Measurements from ENCODE around the gene ANKRD60. TPM values are rescaled to one million over a fixed set of nuclear protein-coding genes. Genes with fewer than 3 reads are reported as not detected.

ANKRD60 gene
- total and polyA plus RNA-seq, 2 donors (not counting 1 experiment from before 2014, with no cell fraction given): 0.27 TPM; not detected in 1

- intact Hi-C loops (cut with micrococcal nuclease): no loop called here
- WGBS (ENCODE audit: insufficient coverage): 69% methylated on average over 3 of the region's 8 CpGs
- ChIA-PET POLR2A (no interaction called here), CTCF (interaction anchor here (1.0 kb wide), 1 partner anchor 17 kb away, joined by 3 read pairs; no protein-coding TSS in a partner anchor)
- Mint-ChIP-seq H3K4me3 (no peak overlapping the region), H3K4me1 (no peaks in the 10 kb centered on the region), H3K27me3 (no peaks in the 10 kb centered on the region), H3K27ac (no peak overlapping the region), H3K9me3 (ENCODE audit: insufficient read depth) (no peaks in the 10 kb centered on the region)
- Histone ChIP-seq H3K36me3 (replicated peaks in 1 of 2; ENCODE audit: control extremely low read depth in 1 of 2, control insufficient read depth in 1 of 2, extremely low read depth in 1 of 2, insufficient read depth in 2 of 2, low read length in 1 of 2) (peaks cover 18 to 45% of the 10 kb centered on the region in 2 experiments), H3K9me3 (ENCODE audit: control extremely low read depth in 1 of 3, control insufficient read depth in 2 of 3, insufficient read depth in 1 of 3, low read length in 2 of 3) (no peaks in the 10 kb centered on the region), H3K4me1 (ENCODE audit: control insufficient read depth in 2 of 2, insufficient read depth in 2 of 2, low read length in 2 of 2) (no peaks in the 10 kb centered on the region), H2AFZ (ENCODE audit: insufficient read depth, low read depth, low read length, poor library complexity, severe bottlenecking) (no peak overlapping the region), H3K4me2 (replicated peaks; ENCODE audit: low read depth, low read length, poor library complexity, severe bottlenecking) (no peak overlapping the region), H4K20me1 (ENCODE audit: control insufficient read depth, insufficient read depth, low read length, poor library complexity, severe bottlenecking) (peaks cover 6% of the 10 kb centered on the region), H3K27ac (ENCODE audit: low read length in 2 of 2) (no peak overlapping the region), H3K27me3 (replicated peaks in 1 of 4; ENCODE audit: control extremely low read depth in 1 of 4, control insufficient read depth in 3 of 4, insufficient read depth in 4 of 4, low read length in 3 of 4) (no peaks in the 10 kb centered on the region), H3K79me2 (ENCODE audit: control insufficient read depth, insufficient read depth, low read length) (peaks cover 6% of the 10 kb centered on the region), H3K9ac (ENCODE audit: low read length) (no peak overlapping the region), H3K4me3 (ENCODE audit: control extremely low read depth in 1 of 5, extremely low read depth in 1 of 5, insufficient read depth in 1 of 5, low read depth in 2 of 5, low read length in 4 of 5) (no peak overlapping the region)
- DNase-seq: no peak
- TF ChIP-seq CTCF (IDR thresholded peaks at IDR 0.05) (no peak), EZH2 (IDR thresholded peaks at IDR 0.05; ENCODE audit: borderline replicate concordance, insufficient read depth, low read depth, low read length, poor library complexity, severe bottlenecking) (no peak)
- ATAC-seq (ENCODE audit: low read depth): no peak
Observed at GRCh38 chr20:58251348-58251978, 23.0 kb upstream of the ANKRD60 start.

- Histone ChIP-seq H4K20me1 (ENCODE audit: control insufficient read depth, insufficient read depth, low read length, poor library complexity, severe bottlenecking) (peaks cover 6% of the 10 kb centered on the region), H3K27ac (ENCODE audit: low read length in 2 of 2) (no peak overlapping the region), H3K9me3 (ENCODE audit: control extremely low read depth in 1 of 3, control insufficient read depth in 2 of 3, insufficient read depth in 1 of 3, low read length in 2 of 3) (no peaks in the 10 kb centered on the region), H3K4me1 (ENCODE audit: control insufficient read depth in 2 of 2, insufficient read depth in 2 of 2, low read length in 2 of 2) (no peaks in the 10 kb centered on the region), H3K4me3 (ENCODE audit: control extremely low read depth in 1 of 5, extremely low read depth in 1 of 5, insufficient read depth in 1 of 5, low read depth in 2 of 5, low read length in 4 of 5) (no peak overlapping the region), H3K79me2 (ENCODE audit: control insufficient read depth, insufficient read depth, low read length) (no peaks in the 10 kb centered on the region), H3K27me3 (replicated peaks in 1 of 4; ENCODE audit: control extremely low read depth in 1 of 4, control insufficient read depth in 3 of 4, insufficient read depth in 4 of 4, low read length in 3 of 4) (no peaks in the 10 kb centered on the region), H2AFZ (ENCODE audit: insufficient read depth, low read depth, low read length, poor library complexity, severe bottlenecking) (no peak overlapping the region), H3K4me2 (replicated peaks; ENCODE audit: low read depth, low read length, poor library complexity, severe bottlenecking) (no peak overlapping the region), H3K9ac (ENCODE audit: low read length) (no peak overlapping the region), H3K36me3 (replicated peaks in 1 of 2; ENCODE audit: control extremely low read depth in 1 of 2, control insufficient read depth in 1 of 2, extremely low read depth in 1 of 2, insufficient read depth in 2 of 2, low read length in 1 of 2) (peaks cover 36 to 89% of the 10 kb centered on the region in 2 experiments)
- Mint-ChIP-seq H3K4me3 (no peak overlapping the region), H3K4me1 (no peaks in the 10 kb centered on the region), H3K27me3 (no peaks in the 10 kb centered on the region), H3K27ac (no peak overlapping the region), H3K9me3 (ENCODE audit: insufficient read depth) (no peaks in the 10 kb centered on the region)
- ChIA-PET POLR2A (no interaction called here), CTCF (interaction anchor here (0.6 to 2.2 kb wide), 5 partner anchors 9 to 975 kb away, joined by 3 to 12 read pairs (median 3); partner anchors contain the start of gene STX16)
- no peak for ATAC-seq (ENCODE audit: low read depth)
- no peak for DNase-seq
- 97% methylated on average over 4 of the region's 9 CpGs for WGBS (ENCODE audit: insufficient coverage)
- TF ChIP-seq EZH2 (IDR thresholded peaks at IDR 0.05; ENCODE audit: borderline replicate concordance, insufficient read depth, low read depth, low read length, poor library complexity, severe bottlenecking) (no peak), CTCF (IDR thresholded peaks at IDR 0.05) (no peak)
- intact Hi-C loops (cut with micrococcal nuclease): no loop called here
Observed at GRCh38 chr20:58246346-58246745, 17.9 kb upstream of the ANKRD60 start.

Data from B cell (primary cell).